Measurements from ENCODE around the gene SOX2.

GRCh38 chr3:181757694-181758306 is 46.1 kb downstream of the SOX2 start:
- TF ChIP-seq CTCF (IDR thresholded peaks at IDR 0.05), result no peak
- no peak for TF ChIP-seq POLR2A (IDR thresholded peaks at IDR 0.05)

Data from esophagus squamous epithelium (tissue), 4 donors.